HG02798 (cell line): Measurements from ENCODE around the gene PTPRJ.

Experiments
- ATAC-seq: cut with Tn5 transposase; IDR thresholded peaks from one replicate; pipeline ENCODE4 v1.9.1; 2021; ENCODE audit warnings: mild to moderate bottlenecking; ENCODE audit not compliant: unreplicated experiment, poor library complexity

The PTPRJ gene

DNA sequence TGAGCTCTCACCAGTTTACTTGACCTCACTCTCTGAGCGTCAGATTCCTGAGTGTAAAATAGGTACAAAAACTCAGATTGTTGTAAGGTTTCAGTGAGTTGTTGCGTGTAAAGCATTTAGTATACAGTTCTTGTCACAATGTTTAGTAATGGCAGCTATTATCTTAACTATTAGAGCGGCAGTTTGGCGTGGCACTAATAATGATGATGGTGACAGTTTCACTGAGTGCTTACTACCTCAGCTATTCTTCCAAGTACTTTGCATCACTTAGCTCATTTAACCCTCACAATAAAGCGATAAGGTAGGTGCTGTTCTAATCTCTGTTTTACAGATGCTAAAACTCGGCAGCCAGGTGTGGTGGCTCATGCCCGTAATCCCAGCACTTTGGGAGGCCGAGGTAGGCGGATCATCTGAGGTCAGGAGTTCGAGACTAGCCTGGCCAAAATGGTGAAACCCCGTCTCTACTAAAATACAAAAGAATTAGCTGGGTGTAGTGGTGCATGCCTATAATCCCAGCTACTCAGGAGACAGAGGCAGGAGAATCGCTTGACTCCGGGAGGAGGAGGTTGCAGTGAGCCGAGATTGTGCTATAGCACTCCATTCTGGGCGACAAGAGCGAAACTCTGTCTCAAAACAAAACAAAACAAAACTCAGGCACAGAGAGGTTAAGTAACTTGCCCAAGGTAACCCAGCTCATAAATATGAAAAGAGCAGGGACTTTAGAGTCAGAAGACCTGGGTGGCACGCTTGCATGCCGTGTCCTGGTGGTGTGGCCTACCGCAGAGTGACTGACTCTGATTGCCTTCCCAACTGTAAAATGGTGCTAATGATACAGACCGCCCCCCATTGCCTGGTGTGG is 76.2 kb downstream of the PTPRJ start:
- ATAC-seq, result no peak

DNA sequence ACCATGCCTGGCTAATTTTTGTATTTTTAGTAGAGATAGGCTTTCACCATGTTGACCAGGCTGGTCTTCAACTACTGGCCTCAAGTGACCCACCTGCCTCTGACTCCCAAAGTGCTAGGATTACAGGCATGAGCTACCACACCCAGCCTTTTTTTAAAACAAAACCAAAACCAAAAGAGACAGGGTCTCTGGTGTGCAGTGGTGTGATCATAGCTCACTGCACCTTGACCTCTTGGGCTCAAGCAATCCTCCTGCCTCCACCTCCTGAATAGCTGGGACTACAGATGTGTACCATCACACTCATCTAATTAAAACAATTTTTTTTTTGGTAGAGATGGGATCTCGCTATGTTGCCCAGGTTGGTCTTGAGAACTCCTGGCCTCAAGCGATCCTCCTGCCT is 77.7 kb downstream of the PTPRJ start:
- ATAC-seq, result no peak

- no peak for ATAC-seq
These were observed 78.4 kb downstream of the PTPRJ start for GRCh38 chr11:48058788-48059187.

DNA sequence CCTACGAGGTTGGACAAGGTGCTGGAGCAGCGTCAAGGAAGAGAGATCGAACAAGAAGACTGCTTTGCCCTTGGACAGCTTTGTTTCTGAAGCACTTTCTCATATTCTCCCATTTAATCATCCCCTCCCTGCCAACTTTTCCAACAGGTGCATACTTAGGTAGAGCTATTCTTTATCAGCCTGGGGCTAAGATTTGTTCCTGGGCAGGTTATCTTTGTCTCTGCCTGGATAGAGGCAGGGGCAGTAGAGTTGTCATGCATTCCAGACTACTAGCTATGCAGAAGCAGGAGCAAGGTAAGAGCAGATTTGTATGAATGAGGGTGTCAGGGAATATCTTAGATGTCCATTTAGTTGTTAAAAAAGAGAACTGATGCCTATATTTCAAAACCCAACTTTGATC is 82.3 kb downstream of the PTPRJ start:
- no peak for ATAC-seq

- no peak for ATAC-seq
These were observed 83.1 kb downstream of the PTPRJ start for GRCh38 chr11:48063424-48063978.

DNA sequence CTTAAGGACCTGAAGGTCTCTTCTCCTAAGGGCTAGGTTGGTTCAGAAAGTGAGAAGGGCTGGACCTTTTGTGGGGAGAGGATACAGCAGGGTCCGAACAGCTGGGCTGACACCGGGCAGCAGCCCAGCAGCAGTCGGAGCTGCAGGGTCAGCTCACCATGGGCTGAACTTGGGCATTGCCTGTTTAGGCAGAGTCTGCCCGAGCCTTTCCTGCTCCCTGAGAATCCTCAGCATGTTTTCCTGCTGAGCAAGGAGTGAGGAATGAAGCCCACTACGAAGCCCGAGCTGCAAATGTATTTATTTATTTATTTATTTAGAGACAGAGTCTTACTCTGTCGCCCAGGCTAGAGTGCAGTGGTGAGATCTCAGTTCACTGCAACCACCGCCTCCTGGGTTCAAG is 83.9 kb downstream of the PTPRJ start:
- ATAC-seq, result no peak

DNA sequence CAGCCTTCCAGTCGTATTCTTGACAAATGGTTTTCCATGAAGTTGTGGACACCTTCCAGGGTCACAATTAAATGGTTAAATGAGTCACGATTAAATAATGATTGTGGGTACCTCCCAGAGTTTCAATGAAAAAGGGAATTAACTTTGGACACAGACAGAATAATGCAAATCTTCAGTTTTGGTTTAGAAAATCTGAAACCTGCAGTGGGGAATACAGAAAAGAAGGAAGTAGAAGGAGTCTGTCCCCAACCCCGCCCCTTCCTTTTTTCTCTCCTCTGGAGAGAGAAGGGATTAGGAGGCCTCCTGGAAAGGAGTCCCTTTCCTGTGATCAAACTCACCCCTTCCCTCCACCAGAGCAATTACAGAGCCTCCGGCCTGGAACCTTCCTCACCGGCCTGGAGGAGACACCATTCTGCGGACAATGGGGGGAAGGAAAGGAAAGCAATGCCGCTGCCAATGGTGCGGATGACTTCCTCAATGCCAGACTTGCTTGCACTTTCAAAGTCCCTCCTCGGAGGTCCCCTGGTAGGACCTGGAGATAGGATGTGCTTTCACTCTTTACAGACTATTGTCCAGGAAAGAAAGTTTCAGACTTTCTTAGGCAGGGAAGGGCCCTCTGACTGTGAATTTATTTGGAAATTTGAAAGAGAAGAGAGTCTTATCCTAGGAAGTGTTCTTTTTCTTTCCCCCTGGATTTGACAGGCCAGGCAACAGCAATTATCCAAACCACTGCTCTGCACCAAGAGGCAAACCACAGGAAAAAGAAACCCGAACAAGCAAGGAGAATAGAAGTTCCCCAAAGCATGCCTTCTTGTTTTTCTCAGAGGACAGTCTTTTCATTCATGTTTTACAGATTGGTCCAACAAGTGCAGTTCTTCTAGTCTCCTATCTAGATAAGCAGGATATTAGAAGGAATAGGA is 86.8 kb downstream of the PTPRJ start:
- ATAC-seq, result no peak

DNA sequence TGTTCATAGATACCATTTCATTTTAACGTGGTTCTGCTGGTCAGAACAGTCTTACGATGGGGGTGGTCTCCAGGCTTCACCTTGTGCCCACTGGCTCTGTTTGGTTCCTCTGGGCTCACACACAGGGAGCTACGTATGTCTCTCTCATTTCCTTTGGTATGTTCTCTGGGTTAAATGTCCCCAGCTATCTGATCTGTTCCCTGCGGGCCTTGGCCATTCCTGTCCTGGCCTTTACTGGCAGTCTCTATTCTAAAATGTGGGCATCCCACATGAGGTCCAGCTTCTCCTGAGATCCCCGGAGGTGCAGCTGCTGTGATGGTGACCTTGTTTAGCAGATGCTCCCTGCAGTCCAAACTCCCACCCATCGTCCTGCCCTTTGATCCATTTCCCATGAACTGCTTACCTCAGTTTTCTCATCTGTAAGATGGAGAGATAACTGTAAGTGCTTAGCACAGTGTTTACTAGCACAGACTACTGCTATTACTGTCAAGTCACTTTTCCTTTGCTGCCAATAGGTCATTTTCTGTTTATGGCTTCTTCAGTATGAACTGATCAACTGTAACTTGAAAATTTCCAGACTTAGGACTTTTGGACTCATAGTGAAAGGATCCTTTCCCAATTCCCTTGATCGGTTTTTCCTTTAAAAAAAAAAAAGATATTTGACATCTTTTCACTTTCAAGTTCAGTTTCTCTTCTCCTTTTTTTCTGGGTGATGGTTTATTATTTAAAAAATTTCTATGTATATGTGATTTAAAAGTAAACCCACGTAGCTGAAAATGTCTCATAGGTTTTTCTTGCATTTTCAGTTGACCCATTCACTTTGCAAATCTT is 92.9 kb downstream of the PTPRJ start:
- ATAC-seq, result no peak

GRCh38 chr11:48074425-48075181 is 94.2 kb downstream of the PTPRJ start:
- ATAC-seq, result no peak

- ATAC-seq, result no peak
These were observed 95.3 kb downstream of the PTPRJ start for GRCh38 chr11:48075637-48076036.

- ATAC-seq, result no peak
These were observed 96.9 kb downstream of the PTPRJ start for GRCh38 chr11:48077251-48077650.

GRCh38 chr11:48078689-48079088 is 98.3 kb downstream of the PTPRJ start:
- no peak for ATAC-seq

DNA sequence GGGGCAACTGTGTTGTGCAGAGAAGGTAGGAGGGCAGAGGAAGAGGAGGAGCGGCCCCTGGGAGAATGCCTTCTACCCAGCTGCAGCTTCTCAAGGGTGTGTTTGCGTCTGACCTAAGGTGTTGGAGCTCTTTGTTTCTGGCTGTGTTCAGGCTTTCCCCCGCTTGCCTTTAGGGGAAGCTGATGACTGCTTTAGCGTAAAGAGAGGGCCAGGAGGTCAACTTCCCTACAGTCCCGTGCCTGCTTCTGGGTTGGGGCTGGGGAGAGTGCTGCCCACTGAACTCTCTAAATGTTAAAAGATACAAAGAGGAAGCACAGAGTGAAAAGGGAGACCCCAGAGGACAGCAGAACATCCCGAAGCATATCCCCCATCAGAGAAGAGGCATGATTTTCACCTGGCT is 99.2 kb downstream of the PTPRJ start:
- ATAC-seq, result no peak

- no peak for ATAC-seq
These were observed 100.0 kb downstream of the PTPRJ start for GRCh38 chr11:48080301-48080861.

- no peak for ATAC-seq
These were observed 101.0 kb downstream of the PTPRJ start for GRCh38 chr11:48081151-48082010.

DNA sequence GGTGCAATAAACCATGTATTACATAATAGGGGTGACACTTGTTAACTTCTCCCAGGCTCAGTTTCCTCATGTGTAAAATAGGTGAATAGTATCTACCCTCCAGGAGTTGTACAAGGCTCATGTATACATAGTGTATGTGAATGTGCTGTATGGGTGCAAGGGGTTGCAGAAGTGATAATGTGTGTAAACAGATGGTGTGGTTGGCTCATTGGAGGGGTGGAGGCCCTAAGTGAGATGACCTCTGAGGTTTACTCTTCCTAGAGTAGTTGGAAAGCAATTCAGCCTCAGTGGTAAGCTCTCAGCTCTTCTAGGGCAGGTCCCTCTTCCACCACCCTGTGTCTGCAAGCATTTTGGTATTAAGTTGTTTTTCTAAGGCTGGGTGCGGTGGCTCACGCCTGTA is 102.4 kb downstream of the PTPRJ start:
- no peak for ATAC-seq

- ATAC-seq, result no peak
These were observed 103.1 kb downstream of the PTPRJ start for GRCh38 chr11:48083421-48083820.

DNA sequence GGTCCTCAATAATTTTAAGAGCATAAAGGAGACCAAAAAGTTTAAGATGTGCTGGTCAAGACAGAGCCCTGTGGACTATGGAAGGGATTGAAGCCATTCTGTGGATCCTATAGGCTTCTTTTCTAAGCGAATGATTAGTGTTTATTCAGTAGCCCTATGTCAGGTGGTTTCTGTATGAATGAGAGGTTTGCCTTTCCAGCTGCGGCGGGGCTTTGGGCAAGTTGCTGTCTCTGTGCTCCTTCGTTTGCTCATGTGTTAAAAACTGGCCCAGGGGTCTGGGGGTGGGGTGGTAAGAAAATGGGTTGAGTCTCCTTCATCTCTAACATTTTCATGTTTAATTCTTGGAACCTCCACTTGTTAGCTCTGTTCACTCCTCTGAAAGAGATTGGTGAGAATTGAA is 105.3 kb downstream of the PTPRJ start:
- no peak for ATAC-seq
